Measurements from ENCODE around the gene PEX7. TPM values are rescaled to one million over a fixed set of nuclear protein-coding genes. Genes with fewer than 3 reads are reported as not detected.

The PEX7 gene
- total RNA-seq, 1 donor from 2014 or later: 6.8 TPM

GRCh38 chr6:136793363-136793762 lies 29.0 kb upstream of the PEX7 start:
- ChIA-PET CTCF (interaction anchor here (0.9 to 5.5 kb wide), 13 partner anchors 21 to 503 kb away, joined by 3 to 381 read pairs (median 13); partner anchors contain the start of genes BCLAF1 and PEX7), POLR2A (interaction anchor here (0.6 to 6.3 kb wide), 10 partner anchors 27 to 1790 kb away, joined by 3 to 119 read pairs (median 14); partner anchors contain the start of genes BCLAF1 and PEX7)
- no peak for ATAC-seq (ENCODE audit: low read depth)
- H3K9me3 Mint-ChIP-seq: no peaks in the 10 kb centered on the region
- peaks cover 34% of the 10 kb centered on the region for H3K4me1 Mint-ChIP-seq
- intact Hi-C loops (cut with micrococcal nuclease): loop anchor here (1.0 to 5.0 kb wide), 7 partner anchors 29 to 1296 kb away; partner anchors contain the start of genes AHI1 and PEX7
- peak overlapping the region; percentile 93 for H3K4me3 Mint-ChIP-seq
- no peak for DNase-seq
- no peaks in the 10 kb centered on the region for H3K27me3 Mint-ChIP-seq
- H3K36me3 Mint-ChIP-seq (ENCODE audit: low read depth): peaks cover 13% of the 10 kb centered on the region
- H3K27ac Mint-ChIP-seq: peak overlapping the region; percentile 96
- TF ChIP-seq CTCF (IDR thresholded peaks at IDR 0.05): no peak

GRCh38 chr6:136795386-136795785 lies 27.0 kb upstream of the PEX7 start:
- Mint-ChIP-seq H3K4me1 (peaks cover 20% of the 10 kb centered on the region), H3K36me3 (ENCODE audit: low read depth) (peaks cover 9% of the 10 kb centered on the region), H3K9me3 (no peaks in the 10 kb centered on the region), H3K4me3 (no peak overlapping the region), H3K27ac (no peak overlapping the region), H3K27me3 (no peaks in the 10 kb centered on the region)
- no peak for TF ChIP-seq CTCF (IDR thresholded peaks at IDR 0.05)
- intact Hi-C loops (cut with micrococcal nuclease): no loop called here
- no peak for ATAC-seq (ENCODE audit: low read depth)
- POLR2A ChIA-PET: interaction anchor here (6.3 kb wide), 1 partner anchor 150 kb away, joined by 119 read pairs; no protein-coding TSS in a partner anchor
- DNase-seq: no peak
- CTCF ChIA-PET: interaction anchor here (1.0 to 2.2 kb wide), 3 partner anchors 27 to 155 kb away, joined by 3 to 37 read pairs (median 4); partner anchors contain the start of gene PEX7

- CTCF ChIA-PET: interaction anchor here (1.0 to 1.4 kb wide), 2 partner anchors 152 to 155 kb away, joined by 4 to 7 read pairs; no protein-coding TSS in a partner anchor
- Mint-ChIP-seq H3K4me1 (peaks cover 14% of the 10 kb centered on the region), H3K27me3 (no peaks in the 10 kb centered on the region), H3K9me3 (no peaks in the 10 kb centered on the region), H3K27ac (no peak overlapping the region), H3K4me3 (no peak overlapping the region), H3K36me3 (ENCODE audit: low read depth) (peaks cover 8% of the 10 kb centered on the region)
- intact Hi-C loops (cut with micrococcal nuclease): no loop called here
- TF ChIP-seq CTCF (IDR thresholded peaks at IDR 0.05): no peak
- DNase-seq: no peak
- ATAC-seq (ENCODE audit: low read depth): no peak
- POLR2A ChIA-PET: no interaction called here
Measured at GRCh38 chr6:136795996-136796395, 26.4 kb upstream of the PEX7 start.

DNA sequence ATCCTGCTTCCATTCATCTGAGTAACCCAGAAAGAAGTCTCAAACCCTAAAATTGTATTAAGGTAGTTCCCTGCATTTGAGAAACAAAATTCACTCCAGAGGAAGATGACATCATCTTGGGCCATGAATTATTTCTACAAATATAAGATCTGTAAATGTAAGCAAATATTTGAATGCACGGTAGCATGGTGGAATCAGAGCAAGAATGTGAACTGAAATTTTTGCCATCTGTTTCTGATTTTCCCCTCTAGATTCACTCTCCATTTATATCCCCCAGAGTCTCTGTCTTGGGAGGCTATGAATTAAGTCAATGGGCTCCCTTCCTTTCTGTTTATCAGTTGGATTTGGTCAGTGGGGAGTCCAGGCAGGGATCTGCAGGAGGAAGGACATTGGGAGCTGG lies 24.3 kb upstream of the PEX7 start:
- no peaks in the 10 kb centered on the region for H3K27me3 Mint-ChIP-seq
- CTCF ChIA-PET: interaction anchor here (1.4 kb wide), 1 partner anchor 154 kb away, joined by 6 read pairs; no protein-coding TSS in a partner anchor
- ATAC-seq (ENCODE audit: low read depth): no peak
- DNase-seq: no peak
- no peak for TF ChIP-seq CTCF (IDR thresholded peaks at IDR 0.05)
- no peak overlapping the region for H3K4me3 Mint-ChIP-seq
- no peak overlapping the region for H3K27ac Mint-ChIP-seq
- intact Hi-C loops (cut with micrococcal nuclease): no loop called here
- H3K9me3 Mint-ChIP-seq: no peaks in the 10 kb centered on the region
- no peaks in the 10 kb centered on the region for H3K36me3 Mint-ChIP-seq (ENCODE audit: low read depth)
- POLR2A ChIA-PET: no interaction called here
- peaks cover 10% of the 10 kb centered on the region for H3K4me1 Mint-ChIP-seq

DNA sequence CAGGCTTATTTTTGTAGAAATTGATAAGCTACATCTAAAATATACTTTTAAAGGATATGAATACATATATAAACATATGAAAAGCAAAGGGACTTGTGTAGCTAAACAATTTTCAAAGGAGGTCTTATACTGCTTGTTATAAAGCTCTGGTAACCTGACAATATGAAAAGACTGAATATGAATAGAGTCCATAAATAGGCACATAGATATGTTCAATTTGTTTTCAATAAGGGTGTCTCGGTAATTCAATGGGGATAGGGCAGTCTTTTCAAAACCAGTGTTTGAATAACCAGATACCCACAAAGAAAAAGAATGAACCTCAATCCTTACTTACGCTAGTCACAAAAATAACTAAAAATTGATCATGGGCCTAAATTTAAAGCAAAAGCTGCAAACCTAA lies 20.8 kb upstream of the PEX7 start:
- Mint-ChIP-seq H3K9me3 (peaks cover 5% of the 10 kb centered on the region), H3K4me3 (no peak overlapping the region), H3K36me3 (ENCODE audit: low read depth) (no peaks in the 10 kb centered on the region), H3K4me1 (no peaks in the 10 kb centered on the region), H3K27me3 (no peaks in the 10 kb centered on the region), H3K27ac (no peak overlapping the region)
- DNase-seq: no peak
- intact Hi-C loops (cut with micrococcal nuclease): no loop called here
- ChIA-PET POLR2A (no interaction called here), CTCF (interaction anchor here (0.6 to 1.3 kb wide), 3 partner anchors 156 to 282 kb away, joined by 3 to 7 read pairs (median 3); no protein-coding TSS in a partner anchor)
- ATAC-seq (ENCODE audit: low read depth): no peak
- no peak for TF ChIP-seq CTCF (IDR thresholded peaks at IDR 0.05)
